Posterior vena cava (tissue), 2 donors: Measurements from ENCODE around the gene EEIG1. TPM values are rescaled to one million over a fixed set of nuclear protein-coding genes. Genes with fewer than 3 reads are reported as not detected.
A peak's percentile ranks its signal among the peaks of the same experiment; 100 is the strongest.

Source experiments
- DNase-seq: peaks from one replicate; pipeline ENCODE4 v3.0.0-alpha.2; 2020; ENCODE audit warnings: low spot score
- intact Hi-C, 2 donors: fragments of 100-400 bp; cut with DNase I; formaldehyde crosslinking; loops; one replicate each; pipeline versions ENCODE4 v1.14.1 to v1.14.2; 2022 to 2023
- total RNA-seq, 2 donors: library from RNA; stranded (reverse); fragmentation: NEBNext Ultra II Directional; extraction: Animal tissue kit (Norgen Biotek cat#: 25700); gene quantifications; one replicate each; pipeline ENCODE4 v1.2.1, GENCODE V29; 2021
- donor health status: DM: yes; HTN: yes; CAD: no.
- donor health status: DM: yes; HTN: yes; CAD: no.

Gene EEIG1
- total RNA-seq, 2 donors from 2014 or later = 54.3 to 56.9 TPM

DNA sequence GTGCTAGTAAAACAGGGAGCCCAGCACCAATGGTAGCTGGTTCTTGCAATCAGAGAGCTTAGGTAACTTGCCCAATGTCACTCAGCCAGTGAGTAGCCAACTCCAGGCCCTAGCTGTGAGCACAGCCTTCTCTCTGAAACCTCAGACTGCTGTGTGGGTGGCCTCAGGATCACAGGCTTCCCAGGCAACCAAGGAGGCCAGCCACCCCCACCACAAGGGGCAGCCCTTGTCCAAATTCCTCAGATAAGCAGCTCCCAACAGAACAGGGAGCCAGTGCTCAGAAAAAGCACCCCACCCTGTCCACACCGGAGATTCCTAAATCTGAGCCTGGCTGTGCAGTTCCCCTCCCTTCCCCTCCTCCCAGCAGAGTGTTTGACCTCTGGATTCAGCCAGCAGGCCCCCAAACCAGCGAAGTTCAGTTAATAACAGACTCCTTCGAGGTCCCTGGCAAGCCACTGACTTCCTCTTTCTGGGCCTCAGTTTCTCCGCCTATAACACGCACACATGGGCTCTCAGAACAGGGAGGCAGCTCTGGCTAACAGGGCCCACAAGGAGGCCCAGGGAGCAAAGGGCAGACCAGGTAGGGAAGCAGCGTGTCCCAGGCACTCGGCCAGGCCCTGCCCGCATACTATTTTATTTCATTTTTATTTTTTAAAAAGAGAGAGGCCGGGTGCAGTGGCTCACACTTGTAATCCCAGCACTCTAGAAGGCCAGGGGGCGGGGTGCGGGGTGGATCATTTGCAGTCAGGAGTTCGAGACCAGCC lies 2.7 kb downstream of the EEIG1 start:
- intact Hi-C loops = no loop called here
- peak; percentile 95 for DNase-seq

DNA sequence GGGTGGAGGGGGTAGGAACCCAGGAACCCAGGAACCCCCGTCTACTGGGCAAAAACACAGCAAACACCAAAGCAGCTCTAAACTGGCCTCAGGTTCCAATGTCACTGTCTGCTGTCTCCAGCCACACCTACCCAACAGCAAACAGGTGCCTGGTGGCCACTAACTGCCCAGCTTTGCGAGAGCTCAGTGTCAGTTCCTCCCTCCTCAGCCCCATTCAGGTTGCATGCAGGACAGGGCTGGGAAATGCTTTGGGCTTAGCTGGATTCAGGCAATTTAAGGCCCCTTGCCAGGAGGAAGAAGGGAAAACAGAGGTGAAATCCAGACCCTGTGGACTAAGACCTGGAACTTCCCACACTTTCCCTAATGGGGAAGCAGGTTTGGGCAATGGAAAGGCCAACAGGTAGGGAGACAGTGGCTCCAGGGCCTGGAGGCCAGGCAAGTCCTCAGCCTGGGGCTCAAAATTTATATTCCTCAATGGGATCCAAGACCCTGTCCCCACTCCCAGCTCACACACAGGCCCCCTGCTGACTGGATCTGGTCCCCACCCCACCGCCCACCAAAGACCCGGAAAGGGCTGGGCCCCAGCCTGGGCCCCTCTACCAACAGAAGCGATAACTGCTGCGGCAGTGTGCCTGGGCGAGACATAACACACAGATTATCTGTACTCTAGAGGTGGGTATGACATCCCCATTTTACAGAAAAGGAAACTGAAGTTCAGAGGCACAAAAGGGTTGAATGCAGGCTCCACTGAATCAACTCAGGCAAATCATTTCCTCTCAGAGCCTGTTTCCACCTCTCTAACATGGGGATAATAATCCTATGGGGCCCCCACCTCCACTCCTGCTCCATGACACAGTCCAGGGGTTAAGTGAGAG lies 3.5 kb downstream of the EEIG1 start:
- DNase-seq = no peak
- intact Hi-C loops = no loop called here

DNA sequence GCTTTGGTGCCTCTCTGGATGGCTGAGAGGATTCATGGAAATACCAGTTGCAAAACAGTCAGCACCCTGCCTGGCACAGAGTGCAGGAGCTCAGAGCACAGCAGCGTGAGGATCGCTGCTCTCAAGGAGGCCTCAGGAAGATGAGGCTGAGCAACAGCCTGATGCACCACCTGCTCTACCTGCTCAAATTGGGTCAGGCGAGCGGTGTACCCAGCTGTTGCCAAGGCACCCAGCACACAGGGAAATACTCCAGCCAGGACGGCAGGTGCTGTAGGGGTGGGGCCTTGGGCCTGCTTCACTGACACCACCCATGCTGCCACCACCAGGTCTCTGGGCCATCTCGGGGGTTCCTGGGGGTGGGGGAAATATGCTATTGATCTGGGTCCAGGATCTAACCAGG lies 4.3 kb downstream of the EEIG1 start:
- intact Hi-C loops = no loop called here
- DNase-seq = no peak

DNA sequence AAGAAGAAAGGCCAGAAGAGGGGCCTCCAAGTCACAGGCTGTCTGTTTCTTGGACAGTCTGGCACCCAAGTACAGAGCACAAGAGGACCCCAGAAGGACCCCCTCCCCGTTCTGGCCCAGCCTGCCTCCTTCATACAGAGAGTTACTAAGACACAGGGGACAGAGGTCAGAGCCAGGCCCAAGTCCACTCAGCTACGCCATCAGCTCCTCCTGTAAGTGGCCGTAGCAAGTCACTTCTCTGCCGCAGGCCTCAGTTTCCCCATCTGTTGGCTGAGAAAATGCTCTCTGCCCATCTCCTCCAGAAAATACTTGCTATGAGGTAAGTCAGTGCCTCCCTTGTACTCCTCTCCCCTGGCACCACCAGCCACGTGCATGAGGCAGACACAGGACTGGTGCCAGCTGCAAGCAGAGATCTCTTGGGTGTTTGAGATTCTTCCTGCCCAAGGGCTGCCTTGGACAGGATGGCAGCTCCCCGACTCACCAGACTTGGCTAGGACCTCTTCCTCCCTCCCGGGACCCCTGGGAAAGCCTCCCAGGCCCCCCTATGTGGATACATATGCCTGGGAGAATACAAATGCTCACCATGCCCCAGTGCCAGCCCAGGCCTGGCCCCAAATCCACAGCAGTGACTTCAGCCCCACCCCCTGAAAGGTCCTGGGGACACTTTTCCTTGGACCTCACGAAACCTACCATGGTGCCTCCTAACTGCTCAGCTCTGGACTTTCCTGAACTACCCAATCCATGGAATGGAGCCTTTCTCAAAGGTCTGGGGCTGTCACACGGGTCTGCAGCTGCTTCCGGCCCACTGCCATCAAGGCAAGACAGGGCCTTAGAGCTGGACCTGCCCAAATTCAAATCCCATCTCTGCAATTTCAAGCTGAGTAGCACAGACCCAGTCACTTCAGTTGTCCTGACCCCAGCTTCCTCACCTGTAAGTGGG lies 5.1 kb downstream of the EEIG1 start:
- intact Hi-C loops = no loop called here
- no peak for DNase-seq

DNA sequence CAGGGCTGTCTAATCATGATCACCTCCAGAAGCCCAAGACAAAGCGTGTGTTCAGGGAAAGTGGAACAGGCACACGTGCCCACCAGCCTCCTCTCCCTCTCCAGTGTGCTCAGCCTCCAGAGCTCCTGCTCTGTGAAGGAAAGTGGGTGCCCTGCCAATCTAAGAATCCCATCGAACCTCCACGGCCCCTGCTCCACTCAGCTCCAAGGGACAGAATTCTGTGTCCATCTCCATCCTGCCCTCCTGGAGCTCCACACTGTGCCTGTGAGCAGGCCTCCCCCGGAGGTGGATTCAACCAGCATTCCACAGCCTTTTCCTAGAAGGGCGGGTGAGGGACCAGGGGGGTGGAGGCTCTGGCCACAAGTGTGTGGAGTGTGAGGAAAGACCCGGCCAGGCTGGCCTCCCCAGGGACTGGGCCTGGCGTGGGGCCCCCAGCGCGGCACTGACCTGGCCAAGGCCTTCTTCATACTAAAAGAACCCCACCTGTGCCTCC lies 6.0 kb downstream of the EEIG1 start:
- no peak for DNase-seq
- intact Hi-C loops = no loop called here

DNA sequence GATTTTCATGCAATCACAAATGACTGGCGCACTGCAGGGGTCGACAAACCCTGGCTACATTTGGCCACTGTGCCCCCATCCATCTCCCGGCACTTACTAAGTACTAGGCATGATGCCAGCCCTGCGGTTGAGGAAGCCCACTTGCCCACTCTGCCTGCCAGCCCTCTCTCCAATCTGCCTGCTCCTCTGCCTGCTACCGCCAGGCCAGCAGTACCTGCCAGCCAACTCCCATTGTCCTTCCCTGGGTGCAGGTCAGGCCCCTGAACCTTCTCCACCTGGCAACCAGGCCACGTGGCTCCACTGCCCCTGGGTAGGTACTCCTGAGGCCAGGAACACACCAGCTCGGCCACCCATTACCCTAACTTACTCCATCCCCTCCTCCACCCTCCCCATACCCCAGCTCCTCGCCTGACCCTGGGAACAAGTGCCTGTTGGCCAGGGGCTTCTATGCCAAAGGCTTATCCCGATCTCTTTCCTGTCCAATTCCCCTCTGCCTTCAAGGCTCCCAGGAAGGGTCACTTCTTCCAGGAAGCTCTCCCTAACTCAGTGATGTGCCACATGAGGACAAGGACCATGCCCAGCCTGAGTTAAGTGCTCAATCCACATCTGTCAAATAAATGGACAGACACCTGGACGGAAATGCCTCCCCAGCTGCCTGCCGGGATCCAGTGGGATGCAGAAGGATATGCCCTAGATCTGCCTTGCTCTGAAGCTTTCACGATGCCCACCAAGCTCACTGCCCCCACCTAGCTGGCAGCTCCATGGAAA lies 6.6 kb downstream of the EEIG1 start:
- intact Hi-C loops = no loop called here
- no peak for DNase-seq

DNA sequence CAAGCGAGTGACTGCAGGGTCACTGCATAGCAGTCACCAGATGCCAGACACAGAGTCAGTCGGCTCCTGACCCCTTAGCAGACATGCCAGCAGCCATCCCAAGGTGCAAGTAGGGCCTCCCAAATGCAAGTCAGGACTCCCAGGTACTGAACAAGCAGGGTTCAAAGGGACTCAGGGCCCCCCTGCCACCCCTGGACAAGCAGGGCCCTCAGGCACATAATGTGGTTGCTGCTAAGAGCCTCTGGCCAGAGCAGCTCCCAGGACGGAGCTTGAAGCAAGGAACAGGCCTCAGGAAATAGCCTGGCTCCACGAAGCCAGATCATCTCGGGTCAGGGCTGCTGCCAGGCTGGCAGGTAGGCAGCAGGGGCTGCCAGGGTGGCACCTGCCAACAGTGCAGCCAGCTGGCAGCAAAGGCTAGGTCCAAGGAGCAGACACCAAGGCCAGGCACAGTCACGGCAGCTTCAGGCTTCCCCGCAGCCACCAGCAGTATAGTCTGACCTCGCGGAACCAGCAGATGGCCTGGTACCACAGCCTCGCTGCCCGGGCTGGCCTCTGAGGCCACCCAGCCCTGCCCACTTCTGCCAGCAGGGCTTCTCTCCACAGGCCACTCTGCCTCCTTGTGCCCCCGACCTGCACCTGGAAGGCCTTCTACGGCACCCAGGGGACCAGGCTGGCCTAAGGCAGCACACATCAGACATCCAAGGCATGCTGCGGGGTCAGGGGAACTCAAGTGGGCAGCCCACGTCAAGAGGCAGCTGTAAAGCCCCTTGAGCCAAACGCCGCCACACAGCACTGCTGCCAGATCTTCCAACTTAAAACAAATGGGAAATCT lies 7.4 kb downstream of the EEIG1 start:
- no peak for DNase-seq
- intact Hi-C loops = no loop called here

DNA sequence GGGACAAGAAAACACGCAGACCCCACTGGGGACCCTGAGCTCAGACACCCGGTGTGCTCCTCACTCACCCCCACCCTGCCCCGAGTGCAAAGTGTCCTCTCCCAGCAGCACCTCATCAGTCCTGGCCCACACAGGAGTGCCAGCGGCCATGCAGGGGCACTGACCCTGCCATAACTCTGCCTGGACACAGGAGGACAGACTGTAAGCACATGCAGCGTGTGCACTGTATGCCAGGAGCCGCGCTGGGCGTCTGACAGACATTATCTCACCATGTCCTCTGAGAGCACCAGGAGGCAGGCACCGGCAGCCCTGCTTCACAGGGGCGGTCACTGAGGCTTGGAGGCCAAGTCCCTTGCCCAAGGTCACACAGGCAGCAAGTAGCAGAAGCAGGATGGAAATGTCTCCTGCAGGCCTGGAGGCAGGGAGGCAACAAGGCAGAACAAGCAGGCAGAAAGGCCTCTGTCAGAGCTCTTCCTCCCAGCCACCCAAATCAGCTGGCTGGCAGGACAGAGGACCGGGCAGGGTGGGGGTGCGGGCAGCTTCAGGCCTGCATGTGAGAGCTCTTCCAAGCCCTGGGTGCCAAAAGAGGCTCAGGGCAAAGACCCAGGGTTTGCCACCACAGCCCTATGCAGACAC lies 8.4 kb downstream of the EEIG1 start:
- DNase-seq = no peak
- intact Hi-C loops = no loop called here

DNA sequence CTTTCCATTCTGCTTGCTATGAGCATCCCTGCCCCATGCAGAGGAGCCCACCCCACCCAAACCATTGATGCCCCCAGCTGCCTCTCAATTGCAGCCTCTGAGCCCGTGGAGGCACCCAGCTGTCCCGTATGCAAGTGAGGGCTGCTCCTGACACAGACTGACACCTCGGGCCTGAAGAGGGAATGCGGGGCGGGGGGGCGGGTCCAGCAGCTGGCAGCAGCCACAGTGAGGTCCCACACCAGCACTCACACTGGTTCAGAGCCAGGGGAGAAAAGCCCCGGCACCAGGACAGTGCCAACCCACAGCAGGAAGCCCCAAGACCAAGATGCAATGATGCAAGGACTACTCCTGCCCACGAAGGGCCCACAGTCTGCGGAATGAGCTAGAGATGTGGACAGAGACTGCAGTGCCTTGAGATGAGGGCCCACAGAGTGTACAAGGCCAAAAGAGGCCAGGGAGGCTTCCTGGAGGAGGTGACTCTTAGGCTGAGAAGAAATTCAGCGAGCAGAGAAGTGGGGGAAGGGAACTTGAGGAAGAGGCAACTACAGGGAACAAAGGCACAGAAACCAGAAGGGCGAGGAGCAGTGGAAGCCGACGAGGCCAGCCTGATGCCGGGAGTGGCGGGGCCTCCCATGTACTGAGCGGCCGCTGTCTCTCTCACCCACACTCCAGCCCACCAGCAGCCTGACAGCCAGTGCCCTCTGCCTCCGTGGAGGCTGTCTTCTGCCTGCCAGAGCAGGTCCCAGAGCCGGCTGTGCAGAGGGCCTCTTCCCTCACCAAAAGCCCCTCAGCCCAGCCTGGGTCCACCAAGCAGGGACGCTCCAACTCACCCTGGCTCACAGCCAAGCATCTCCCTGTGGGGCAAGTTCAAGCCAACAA lies 9.2 kb downstream of the EEIG1 start:
- DNase-seq = no peak
- intact Hi-C loops = no loop called here

DNA sequence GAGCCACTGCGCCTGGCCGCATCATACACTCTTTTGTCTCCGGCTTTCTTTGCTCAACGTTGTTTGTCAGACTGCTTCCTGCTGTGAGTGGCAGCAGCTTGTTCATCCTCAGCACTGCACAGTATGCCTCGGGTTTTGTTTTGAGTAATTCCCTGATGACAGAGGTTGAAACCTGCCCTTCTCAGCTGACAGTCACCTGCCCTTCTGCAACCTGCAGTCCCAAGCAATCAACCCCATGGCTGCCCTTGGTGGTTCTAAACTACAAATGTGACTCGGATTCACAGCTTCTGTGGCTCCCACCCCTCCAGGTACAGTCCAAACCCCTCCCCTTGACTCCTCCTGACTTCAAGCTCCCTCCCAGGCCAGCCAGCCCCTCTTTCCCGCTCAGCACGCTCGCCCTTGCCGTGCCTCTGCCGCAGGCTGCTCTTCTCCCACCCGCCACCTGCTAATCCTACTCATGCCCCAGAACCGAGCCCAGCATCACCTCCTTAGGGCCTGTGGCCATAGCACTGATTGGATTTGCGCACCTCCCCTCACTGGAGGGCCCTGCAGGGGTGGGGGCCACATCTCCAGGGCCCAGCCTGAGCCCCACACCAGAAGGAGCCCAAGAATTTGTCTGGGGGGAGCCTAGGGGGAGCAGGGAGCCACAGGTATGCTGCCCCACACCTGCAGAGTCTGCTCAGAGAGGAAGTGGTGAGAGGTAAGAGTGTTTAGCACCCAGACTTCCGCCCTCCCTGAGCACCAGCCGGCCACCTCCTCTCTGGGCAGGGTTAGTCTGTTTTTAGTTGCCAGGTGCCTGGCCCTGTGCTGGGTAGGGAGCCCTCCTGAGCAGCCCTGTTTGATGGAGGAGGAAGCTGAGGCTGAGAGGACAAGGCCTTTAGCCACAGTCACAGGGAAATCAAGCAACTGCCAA lies 10.1 kb downstream of the EEIG1 start:
- intact Hi-C loops = no loop called here

DNA sequence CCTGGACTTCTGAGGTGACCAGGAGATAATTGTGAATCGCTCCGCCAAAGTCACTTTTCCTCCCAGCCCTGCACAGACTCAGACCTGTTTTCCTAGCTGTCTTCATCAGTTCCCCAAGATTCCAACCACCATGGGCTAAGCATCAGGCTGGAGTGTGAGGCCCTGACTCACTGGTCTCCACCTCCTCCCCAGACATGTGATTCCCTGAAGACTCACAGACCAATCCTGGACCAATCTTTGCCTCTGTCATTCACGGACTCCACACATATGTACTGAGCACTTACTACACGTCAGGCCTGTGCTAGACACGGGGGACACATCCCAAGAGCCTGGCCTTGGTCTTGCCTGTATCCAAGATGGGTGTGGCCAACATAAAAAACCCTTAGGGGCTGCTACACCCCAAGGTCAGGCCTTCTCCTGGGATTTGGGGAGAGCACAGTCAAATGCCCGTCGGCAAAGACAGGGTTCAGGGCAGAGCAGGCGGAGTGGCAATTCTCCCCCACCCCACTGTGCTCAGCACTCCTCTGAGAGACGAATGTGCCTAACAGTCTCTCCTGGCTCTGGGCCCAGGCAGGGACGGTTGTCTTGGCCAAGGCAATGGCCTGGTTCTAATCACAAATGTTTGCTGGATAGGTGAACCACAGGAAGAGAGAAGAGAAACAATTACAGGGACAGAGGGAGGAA lies 11.9 kb downstream of the EEIG1 start:
- intact Hi-C loops = loop anchor here in 1 of 2 donors (10.0 kb wide), 1 partner anchor 136 kb away; no protein-coding TSS in a partner anchor
- DNase-seq = no peak

More for the DNA sequence above, 10.1 kb downstream of the EEIG1 start:
- DNase-seq = no peak

DNA sequence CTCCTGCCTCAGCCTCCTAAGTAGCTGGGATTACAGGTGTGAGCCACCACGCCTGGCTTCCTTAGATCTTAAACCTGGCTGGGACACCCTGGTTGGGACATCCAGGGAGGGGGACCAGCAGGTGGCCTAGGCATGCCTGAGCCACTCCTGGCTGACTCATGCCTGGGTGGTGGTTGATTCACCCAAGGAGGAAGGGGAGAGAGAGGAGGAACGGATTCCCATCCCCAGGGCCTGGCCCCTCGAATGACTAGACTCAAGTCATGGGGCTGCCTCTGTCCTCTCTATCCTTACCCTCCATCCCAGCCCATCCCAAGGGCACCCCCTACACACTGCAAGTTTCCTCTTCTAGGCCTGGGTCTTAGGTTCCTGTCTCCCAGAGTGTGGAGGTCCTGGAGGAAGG lies 12.7 kb downstream of the EEIG1 start:
- no peak for DNase-seq
- intact Hi-C loops = loop anchor here in 1 of 2 donors (10.0 kb wide), 1 partner anchor 137 kb away; no protein-coding TSS in a partner anchor

DNA sequence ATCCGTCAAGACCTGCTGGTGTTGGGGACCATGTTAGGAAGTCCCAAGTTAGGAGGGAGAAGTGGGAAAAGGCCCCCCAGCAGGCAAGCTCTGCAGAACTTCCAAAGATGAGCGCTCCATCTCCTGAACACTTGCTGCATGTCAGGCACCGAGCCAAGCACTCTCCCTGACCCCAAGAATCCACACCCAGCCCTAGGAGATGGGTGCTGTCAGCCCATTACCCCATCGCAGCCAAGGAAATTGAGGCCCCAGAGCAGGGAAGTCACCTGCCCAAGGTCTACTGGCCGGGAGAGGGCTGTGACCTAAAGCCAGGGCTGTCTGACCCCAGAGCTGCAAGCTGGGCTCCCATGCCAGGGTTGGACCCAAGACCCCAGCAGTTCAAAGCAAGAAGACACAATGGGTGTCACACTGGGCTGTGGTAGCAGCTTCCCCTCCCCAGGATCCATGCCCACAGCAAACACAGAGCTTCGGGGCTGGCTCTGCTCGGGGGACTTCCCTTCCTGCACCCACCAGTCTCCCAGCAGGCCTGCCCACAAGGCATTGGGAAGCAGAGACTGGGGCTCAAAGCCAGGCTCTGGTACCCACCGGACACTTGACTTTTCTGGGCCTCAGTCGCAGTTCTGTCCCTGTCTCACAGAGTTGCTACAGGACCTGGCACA lies 13.5 kb downstream of the EEIG1 start:
- intact Hi-C loops = loop anchor here in 1 of 2 donors (10.0 kb wide), 1 partner anchor 138 kb away; no protein-coding TSS in a partner anchor
- no peak for DNase-seq
